ENCODE data around the gene MAP2K5.
A peak's percentile ranks its signal among the peaks of the same experiment; 100 is the strongest.

MAP2K5 gene

DNA sequence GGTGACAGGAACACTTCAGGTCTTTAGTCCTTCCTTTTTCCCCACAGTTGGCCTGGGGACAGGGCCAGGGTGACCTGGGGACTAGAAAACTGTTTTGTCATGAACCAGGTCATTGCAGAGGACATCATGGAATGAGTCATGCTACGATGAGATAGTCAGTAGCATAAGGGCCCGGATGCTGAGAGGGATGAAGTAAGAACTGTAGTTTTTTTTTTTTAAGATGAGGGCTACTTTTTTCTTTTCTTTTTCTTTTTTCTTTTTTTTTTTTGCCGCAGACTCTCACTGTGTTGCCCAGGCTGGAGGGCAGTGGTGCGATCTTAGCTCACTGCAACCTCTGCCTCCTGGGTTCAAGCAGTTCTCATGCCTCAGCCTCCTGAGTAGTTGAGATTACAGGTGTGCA lies 8.0 kb downstream of the MAP2K5 start (continued):
- TF ChIP-seq, protein P1, sequence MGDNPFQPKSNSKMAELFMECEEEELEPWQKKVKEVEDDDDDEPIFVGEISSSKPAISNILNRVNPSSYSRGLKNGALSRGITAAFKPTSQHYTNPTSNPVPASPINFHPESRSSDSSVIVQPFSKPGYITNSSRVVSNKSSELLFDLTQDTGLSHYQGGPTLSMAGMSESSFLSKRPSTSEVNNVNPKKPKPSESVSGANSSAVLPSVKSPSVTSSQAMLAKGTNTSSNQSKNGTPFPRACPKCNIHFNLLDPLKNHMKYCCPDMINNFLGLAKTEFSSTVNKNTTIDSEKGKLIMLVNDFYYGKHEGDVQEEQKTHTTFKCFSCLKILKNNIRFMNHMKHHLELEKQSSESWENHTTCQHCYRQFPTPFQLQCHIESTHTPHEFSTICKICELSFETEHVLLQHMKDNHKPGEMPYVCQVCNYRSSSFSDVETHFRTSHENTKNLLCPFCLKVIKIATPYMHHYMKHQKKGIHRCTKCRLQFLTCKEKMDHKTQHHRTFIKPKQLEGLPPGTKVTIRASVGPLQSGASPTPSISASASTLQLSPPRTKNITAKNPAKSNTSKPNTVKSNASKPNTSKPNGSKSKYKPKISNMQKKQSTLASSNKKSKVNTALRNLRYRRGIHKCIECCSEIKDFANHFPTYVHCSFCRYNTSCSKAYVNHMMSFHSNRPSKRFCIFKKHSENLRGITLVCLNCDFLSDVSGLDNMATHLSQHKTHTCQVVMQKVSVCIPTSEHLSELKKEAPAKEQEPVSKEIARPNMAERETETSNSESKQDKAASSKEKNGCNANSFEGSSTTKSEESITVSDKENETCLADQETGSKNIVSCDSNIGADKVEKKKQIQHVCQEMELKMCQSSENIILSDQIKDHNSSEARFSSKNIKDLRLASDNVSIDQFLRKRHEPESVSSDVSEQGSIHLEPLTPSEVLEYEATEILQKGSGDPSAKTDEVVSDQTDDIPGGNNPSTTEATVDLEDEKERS (tag by site-specific recombination; IDR thresholded peaks at IDR 0.05), result no peak
- no peak for TF ChIP-seq ZNF2 (tag by site-specific recombination; IDR thresholded peaks at IDR 0.05)
- TF ChIP-seq ZNF549 (tag by site-specific recombination; IDR thresholded peaks at IDR 0.05), result no peak
- no peak for TF ChIP-seq ZFP3 (tag by site-specific recombination; IDR thresholded peaks at IDR 0.05; ENCODE audit: low read depth)
- no peak for TF ChIP-seq ZNF391 (tag by site-specific recombination; IDR thresholded peaks at IDR 0.05; ENCODE audit: borderline replicate concordance, low read depth)
- TF ChIP-seq ZIC2 (tag by site-specific recombination; IDR thresholded peaks at IDR 0.05), result no peak
- no peak for TF ChIP-seq ZNF776 (tag by site-specific recombination; IDR thresholded peaks at IDR 0.05; ENCODE audit: borderline replicate concordance)
- TF ChIP-seq ZNF747 (tag by site-specific recombination; IDR thresholded peaks at IDR 0.05), result no peak
- TF ChIP-seq GLI4 (tag by site-specific recombination; IDR thresholded peaks at IDR 0.05), result peak; percentile 44; the same call in 1 of the 2 replicates
- TF ChIP-seq ZBTB48 (tag by site-specific recombination; IDR thresholded peaks at IDR 0.05), result 0 out of 2 replicates have a peak, but pooled peaks have one; percentile 27
- no peak for TF ChIP-seq ZNF777 (tag by site-specific recombination; IDR thresholded peaks at IDR 0.05; ENCODE audit: borderline replicate concordance)
- no peak for TF ChIP-seq ZNF341 (tag by site-specific recombination; IDR thresholded peaks at IDR 0.05; ENCODE audit: low read depth)
- no peak; the same call in 1 of the 2 replicates for TF ChIP-seq ZNF184 (tag by site-specific recombination; IDR thresholded peaks at IDR 0.05)
- no peak for TF ChIP-seq ZNF561 (tag by site-specific recombination; IDR thresholded peaks at IDR 0.05; ENCODE audit: borderline replicate concordance)
- TF ChIP-seq, protein P2, sequence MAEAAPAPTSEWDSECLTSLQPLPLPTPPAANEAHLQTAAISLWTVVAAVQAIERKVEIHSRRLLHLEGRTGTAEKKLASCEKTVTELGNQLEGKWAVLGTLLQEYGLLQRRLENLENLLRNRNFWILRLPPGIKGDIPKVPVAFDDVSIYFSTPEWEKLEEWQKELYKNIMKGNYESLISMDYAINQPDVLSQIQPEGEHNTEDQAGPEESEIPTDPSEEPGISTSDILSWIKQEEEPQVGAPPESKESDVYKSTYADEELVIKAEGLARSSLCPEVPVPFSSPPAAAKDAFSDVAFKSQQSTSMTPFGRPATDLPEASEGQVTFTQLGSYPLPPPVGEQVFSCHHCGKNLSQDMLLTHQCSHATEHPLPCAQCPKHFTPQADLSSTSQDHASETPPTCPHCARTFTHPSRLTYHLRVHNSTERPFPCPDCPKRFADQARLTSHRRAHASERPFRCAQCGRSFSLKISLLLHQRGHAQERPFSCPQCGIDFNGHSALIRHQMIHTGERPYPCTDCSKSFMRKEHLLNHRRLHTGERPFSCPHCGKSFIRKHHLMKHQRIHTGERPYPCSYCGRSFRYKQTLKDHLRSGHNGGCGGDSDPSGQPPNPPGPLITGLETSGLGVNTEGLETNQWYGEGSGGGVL (tag by site-specific recombination; IDR thresholded peaks at IDR 0.05), result no peak
- TF ChIP-seq SP7 (tag by site-specific recombination; IDR thresholded peaks at IDR 0.05), result 0 out of 2 replicates have a peak, but pooled peaks have one; percentile 35
- no peak for TF ChIP-seq ZNF555 (tag by site-specific recombination; conservative IDR thresholded peaks at IDR 0.05)
- TF ChIP-seq, protein P3, sequence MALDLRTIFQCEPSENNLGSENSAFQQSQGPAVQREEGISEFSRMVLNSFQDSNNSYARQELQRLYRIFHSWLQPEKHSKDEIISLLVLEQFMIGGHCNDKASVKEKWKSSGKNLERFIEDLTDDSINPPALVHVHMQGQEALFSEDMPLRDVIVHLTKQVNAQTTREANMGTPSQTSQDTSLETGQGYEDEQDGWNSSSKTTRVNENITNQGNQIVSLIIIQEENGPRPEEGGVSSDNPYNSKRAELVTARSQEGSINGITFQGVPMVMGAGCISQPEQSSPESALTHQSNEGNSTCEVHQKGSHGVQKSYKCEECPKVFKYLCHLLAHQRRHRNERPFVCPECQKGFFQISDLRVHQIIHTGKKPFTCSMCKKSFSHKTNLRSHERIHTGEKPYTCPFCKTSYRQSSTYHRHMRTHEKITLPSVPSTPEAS (tag by site-specific recombination; IDR thresholded peaks at IDR 0.05), result no peak
- no peak for TF ChIP-seq ZNF560 (tag by site-specific recombination; IDR thresholded peaks at IDR 0.05; ENCODE audit: borderline replicate concordance)
- no peak for TF ChIP-seq ZNF785 (tag by site-specific recombination; IDR thresholded peaks at IDR 0.05)
- no peak for TF ChIP-seq ZNF548 (tag by site-specific recombination; IDR thresholded peaks at IDR 0.05)
- no peak for TF ChIP-seq HOXD13 (CRISPR knock-in tag; IDR thresholded peaks at IDR 0.05; ENCODE audit: borderline replicate concordance)
- TF ChIP-seq, protein P4, sequence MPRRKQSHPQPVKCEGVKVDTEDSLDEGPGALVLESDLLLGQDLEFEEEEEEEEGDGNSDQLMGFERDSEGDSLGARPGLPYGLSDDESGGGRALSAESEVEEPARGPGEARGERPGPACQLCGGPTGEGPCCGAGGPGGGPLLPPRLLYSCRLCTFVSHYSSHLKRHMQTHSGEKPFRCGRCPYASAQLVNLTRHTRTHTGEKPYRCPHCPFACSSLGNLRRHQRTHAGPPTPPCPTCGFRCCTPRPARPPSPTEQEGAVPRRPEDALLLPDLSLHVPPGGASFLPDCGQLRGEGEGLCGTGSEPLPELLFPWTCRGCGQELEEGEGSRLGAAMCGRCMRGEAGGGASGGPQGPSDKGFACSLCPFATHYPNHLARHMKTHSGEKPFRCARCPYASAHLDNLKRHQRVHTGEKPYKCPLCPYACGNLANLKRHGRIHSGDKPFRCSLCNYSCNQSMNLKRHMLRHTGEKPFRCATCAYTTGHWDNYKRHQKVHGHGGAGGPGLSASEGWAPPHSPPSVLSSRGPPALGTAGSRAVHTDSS (tag by site-specific recombination; IDR thresholded peaks at IDR 0.05), result no peak
- TF ChIP-seq, protein P5, sequence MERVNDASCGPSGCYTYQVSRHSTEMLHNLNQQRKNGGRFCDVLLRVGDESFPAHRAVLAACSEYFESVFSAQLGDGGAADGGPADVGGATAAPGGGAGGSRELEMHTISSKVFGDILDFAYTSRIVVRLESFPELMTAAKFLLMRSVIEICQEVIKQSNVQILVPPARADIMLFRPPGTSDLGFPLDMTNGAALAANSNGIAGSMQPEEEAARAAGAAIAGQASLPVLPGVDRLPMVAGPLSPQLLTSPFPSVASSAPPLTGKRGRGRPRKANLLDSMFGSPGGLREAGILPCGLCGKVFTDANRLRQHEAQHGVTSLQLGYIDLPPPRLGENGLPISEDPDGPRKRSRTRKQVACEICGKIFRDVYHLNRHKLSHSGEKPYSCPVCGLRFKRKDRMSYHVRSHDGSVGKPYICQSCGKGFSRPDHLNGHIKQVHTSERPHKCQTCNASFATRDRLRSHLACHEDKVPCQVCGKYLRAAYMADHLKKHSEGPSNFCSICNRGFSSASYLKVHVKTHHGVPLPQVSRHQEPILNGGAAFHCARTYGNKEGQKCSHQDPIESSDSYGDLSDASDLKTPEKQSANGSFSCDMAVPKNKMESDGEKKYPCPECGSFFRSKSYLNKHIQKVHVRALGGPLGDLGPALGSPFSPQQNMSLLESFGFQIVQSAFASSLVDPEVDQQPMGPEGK (tag by site-specific recombination; IDR thresholded peaks at IDR 0.05), result peak; percentile 43; the same call in 1 of the 2 replicates
- TF ChIP-seq, protein P6, sequence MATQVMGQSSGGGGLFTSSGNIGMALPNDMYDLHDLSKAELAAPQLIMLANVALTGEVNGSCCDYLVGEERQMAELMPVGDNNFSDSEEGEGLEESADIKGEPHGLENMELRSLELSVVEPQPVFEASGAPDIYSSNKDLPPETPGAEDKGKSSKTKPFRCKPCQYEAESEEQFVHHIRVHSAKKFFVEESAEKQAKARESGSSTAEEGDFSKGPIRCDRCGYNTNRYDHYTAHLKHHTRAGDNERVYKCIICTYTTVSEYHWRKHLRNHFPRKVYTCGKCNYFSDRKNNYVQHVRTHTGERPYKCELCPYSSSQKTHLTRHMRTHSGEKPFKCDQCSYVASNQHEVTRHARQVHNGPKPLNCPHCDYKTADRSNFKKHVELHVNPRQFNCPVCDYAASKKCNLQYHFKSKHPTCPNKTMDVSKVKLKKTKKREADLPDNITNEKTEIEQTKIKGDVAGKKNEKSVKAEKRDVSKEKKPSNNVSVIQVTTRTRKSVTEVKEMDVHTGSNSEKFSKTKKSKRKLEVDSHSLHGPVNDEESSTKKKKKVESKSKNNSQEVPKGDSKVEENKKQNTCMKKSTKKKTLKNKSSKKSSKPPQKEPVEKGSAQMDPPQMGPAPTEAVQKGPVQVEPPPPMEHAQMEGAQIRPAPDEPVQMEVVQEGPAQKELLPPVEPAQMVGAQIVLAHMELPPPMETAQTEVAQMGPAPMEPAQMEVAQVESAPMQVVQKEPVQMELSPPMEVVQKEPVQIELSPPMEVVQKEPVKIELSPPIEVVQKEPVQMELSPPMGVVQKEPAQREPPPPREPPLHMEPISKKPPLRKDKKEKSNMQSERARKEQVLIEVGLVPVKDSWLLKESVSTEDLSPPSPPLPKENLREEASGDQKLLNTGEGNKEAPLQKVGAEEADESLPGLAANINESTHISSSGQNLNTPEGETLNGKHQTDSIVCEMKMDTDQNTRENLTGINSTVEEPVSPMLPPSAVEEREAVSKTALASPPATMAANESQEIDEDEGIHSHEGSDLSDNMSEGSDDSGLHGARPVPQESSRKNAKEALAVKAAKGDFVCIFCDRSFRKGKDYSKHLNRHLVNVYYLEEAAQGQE (tag by site-specific recombination; IDR thresholded peaks at IDR 0.05), result no peak
- TF ChIP-seq ZNF394 (tag by site-specific recombination; IDR thresholded peaks at IDR 0.05; ENCODE audit: borderline replicate concordance), result no peak
- no peak for TF ChIP-seq ZNF10 (tag by site-specific recombination; IDR thresholded peaks at IDR 0.05)
- TF ChIP-seq ZNF114 (tag by site-specific recombination; IDR thresholded peaks at IDR 0.05), result no peak
